ENCODE measurements around the gene MSI1.
"Not testable (repeated sequence)": the region's sequence is repeated elsewhere in the genome, so short reads cannot be mapped to it uniquely, and the experiment has no call there.

The MSI1 gene

DNA sequence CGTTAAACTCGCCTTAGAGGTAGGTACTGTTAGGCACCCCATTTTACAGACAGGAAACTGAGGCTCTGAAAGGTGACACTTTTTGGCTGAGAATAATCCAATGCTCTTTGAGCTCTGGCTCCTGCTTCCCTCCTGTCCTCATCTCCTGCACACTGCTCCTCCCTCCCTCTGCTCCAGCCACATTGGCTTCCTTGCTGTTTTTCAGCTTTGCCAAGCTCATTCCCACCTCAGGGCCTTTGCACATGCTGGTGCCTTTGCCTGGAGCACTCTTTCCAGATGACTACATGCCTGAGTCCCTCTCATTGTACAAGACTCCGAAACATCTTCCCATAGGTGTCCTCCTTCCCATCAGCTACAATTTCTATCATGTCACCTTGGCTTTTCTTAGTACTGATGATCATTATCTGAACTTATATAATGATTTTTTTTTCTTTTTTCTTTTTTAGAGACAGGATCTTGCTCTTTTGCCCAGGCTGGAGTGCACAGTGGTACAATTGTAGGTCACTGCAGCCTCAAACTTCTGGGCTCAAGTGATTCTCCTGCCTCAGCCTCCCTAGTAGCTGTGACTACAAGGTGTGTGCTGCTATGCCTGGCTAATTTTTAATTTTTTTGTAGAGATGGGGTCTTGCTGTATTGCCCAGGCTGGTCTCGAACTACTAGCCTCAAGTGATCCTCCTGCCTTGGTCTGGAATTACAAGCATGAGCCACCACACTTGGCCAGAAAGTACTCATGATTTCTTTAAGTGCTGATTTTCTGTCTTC lies 15.2 kb downstream of the MSI1 start:
- DNase-seq (ENCODE audit: low spot score) = no peak

DNA sequence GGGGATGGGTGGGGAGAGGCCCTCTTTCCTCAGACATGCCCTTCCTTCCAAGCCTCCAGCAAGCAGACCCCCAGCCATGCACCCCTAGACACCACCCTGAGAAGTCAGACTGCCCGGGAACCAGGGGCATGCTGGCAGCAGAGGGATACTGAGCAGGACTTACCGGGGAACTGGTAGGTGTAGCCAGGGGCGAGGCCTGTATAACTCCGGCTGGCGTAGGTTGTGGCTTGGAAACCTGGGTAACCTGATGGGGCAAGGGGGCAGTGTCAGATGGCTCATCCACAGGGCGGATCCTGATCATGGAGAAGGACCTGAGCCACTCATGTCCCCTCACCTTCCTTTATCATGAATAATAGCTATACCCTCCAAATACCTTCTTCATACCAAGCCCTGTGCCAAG lies 15.8 kb downstream of the MSI1 start:
- DNase-seq (ENCODE audit: low spot score) = no peak

DNA sequence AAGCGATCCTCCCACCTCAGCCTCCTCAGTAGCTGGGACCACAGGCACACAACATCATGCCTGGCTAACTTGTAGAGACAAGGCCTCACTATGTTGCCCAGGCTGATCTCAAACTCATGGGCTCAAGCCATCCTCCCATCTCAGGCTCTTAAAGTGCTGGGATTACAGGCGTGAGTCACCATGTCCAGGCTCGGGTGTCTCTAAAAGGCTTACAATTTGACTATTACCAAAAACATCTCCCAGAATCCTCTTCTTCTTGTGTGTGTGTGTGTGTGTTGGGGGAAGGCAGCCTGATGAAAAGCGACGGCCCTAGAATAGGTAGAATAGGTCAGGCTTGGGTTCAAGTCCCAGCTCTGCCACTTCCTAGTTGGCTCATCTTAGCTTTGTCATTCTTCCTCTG lies 16.8 kb downstream of the MSI1 start:
- no peak for DNase-seq (ENCODE audit: low spot score)

DNA sequence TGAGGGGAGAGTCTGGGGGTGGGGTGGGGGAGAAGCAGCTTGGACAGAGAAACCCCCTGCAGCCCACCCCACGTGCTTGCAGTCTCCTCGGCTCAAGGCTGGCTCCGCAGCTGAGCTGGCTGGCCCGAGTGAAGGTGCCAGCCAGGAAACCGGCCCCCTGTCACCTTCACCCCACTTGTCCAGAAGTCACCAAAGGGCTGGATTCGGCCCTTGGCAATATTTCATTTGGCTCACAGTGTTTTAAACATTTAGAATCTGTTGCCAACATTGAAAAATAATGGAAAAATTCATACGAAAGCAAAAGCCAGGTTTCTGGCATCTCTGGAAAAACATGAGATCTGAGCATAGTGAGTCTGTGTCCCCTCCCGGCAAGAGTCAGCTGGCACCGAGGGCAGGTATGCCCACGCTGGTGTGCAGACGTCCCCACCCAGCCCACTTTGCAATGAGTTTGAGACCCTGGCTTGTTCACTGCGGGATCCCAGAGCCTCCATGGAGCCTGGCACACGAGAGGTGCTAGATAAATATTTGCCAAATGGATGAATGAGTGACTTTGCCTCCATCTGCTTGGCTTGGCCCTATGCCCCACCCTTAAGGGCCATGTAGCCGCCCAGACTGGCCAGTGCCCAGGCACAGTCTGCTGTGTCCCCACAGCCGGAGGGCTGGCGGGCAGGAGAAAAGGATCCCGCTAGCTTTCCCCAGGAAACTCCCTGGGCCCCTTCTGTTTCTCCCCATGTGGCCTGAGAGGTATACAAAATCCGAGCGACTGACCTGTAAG lies 18.2 kb downstream of the MSI1 start:
- no peak for DNase-seq (ENCODE audit: low spot score)

- no peak for DNase-seq (ENCODE audit: low spot score)
Observed at GRCh38 chr12:120347766-120348165, 21.2 kb downstream of the MSI1 start.

GRCh38 chr12:120346681-120347080 lies 22.3 kb downstream of the MSI1 start:
- no peak for DNase-seq (ENCODE audit: low spot score)

DNA sequence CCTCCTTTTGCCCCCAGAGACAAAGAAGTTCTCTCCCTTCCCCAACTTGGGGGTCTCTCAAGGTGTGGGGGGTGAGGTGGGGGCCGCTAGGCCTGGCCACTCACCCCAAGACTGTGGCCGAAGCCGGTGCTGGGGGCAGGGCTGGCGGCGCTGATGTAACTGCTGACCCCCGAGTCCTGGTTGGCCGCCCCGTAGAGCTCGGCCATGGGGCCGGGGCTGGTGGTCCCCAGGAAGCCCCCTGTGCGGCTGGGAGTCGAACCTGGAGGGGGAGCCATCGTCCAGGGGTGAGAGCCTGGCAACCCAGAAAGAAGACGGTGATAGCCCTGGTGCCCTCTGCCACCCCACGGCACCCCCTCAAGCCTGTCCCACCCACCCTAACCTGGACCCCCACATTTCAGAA lies 22.9 kb downstream of the MSI1 start:
- DNase-seq (ENCODE audit: low spot score) = no peak

- DNase-seq (ENCODE audit: low spot score) = no peak
Observed at GRCh38 chr12:120343692-120344091, 25.3 kb downstream of the MSI1 start.

DNA sequence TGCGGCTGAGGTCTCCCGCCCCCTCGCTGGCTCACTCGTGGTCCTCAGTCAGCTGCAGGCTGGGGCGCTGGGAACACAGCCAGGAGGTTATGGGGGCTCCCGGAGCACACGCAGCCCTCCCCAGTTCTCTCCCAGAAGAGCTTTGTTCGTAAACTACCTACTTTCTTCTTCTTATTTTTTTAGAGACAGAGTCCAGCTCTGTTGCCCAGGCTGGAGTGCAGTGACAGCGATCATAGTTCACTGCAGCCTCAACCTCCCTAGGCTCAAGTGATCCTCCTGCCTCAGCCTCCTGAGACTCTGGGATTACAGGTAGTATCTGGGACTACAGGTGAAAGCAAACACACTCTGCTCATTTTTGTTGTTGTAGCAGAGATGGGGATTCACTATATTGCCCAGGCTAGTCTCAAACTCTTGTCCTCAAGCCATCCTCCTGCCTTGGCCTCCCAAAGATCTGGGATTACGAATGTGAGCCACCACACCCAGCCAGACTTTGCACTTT lies 25.9 kb downstream of the MSI1 start:
- DNase-seq (ENCODE audit: low spot score) = no peak

DNA sequence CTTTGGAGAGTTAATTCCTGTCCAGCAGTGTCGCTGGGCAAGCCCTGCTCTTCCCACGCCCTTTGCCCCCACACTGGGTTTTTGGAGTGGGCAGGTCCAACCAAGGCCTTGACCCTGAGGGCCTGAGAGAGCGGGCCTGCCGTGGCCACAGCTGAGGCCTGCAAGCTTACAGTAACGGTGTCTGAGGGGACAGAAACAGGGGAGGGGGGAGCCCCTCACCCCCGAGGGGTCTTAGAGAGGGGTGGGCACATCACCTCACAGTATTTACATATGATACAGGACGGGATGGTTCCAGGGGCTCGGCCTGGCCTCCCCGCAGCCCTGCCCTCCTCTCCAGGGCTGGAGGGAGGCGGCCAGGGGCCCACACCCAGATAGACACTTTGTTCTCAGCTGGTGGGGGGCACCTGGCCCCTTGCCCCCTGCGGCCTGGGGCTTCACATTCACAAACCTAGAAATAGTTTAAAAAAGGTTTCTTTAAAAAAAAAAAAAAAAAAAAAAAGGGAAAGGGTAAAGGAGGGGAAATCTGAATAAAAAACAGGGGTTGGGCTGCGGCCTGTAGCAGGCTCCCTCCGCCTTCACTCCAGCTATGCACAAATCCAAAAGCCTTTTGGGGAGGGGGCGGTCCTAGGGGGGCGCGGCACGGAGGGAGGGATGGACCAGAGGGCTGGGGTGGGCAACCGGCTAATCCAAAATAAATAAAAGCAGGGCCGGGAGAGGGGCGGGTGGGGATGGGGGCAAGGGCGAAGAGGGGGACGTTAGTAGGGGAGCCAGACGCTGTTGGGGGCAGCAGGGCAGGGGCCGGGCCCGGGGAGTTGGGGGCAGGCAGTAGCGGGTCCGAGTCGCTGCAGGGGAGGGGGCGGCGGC lies 26.6 kb downstream of the MSI1 start:
- no peak for DNase-seq (ENCODE audit: low spot score)

GRCh38 chr12:120339256-120339655 lies 29.7 kb downstream of the MSI1 start:
- DNase-seq (ENCODE audit: low spot score) = no peak

DNA sequence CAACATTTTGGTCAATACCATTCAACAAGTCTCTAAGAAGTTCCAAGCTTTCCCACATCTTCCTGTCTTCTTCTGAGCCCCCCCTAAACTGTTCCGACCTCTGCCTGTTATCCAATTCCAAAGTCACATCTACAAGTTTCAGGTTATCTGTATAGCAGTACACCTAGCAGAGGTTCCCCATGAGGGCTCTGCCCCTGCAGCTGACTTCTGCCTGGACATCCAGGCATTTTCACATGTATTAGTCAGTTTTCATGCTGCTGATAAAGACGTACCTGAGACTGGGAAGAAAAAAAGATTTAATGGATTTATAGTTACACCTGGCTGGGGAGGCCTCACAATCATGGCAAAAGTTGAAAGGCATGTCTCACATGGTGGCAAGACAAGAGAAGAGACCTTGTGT lies 31.2 kb downstream of the MSI1 start:
- DNase-seq (ENCODE audit: low spot score) = no peak

DNA sequence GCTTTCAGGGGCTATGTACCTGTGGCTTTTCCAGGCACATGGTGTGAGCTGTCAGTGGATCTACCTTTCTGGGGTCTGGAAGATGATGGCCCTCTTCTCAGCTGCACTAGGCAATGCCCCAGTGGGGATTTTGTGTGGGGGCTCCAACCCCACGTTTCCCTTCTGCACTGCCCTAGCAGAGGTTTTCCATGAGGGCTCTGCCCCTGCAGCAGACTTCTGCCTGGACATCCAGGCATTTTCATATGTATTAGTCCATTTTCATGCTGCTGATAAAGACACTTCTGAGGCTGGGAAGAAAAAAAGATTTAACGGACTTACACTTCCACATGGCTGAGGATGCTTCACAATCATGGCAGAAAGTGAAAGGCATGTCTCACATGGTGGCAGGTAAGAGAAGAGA lies 32.6 kb downstream of the MSI1 start:
- not testable (repeated sequence) for DNase-seq (ENCODE audit: low spot score)

- DNase-seq (ENCODE audit: low spot score) = peak; percentile 5
Observed at GRCh38 chr12:120335447-120335846, 33.5 kb downstream of the MSI1 start.

DNA sequence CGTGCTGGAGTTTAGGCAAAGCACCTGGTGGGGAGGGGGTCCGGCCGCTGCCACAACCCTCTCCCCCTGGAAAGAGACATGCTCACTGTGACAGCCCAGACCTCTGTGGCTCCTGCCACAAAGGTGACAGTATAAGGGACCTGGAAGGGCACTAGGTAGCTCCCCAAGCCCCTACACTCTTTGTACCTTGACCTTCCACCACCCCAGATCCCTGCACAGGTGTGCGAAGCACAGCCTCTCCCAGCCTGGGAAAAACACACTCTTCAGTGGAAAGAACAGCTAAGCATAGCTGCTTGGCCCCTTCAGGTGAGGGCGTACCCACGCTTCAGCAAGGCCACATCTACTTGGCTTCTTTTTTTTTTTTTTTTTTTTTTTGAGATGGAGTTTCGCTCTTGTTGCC lies 36.4 kb downstream of the MSI1 start:
- no peak for DNase-seq (ENCODE audit: low spot score)

- DNase-seq (ENCODE audit: low spot score) = no peak
Observed at GRCh38 chr12:120332041-120332440, 36.9 kb downstream of the MSI1 start.

GRCh38 chr12:120331390-120331789 lies 37.6 kb downstream of the MSI1 start:
- no peak for DNase-seq (ENCODE audit: low spot score)

GRCh38 chr12:120328228-120328627 lies 40.7 kb downstream of the MSI1 start:
- DNase-seq (ENCODE audit: low spot score) = no peak

GRCh38 chr12:120327593-120327992 lies 41.4 kb downstream of the MSI1 start, which contains the start of gene PLA2G1B:
PLA2G1B (minus strand) TSS chr12:120327779; CDS start chr12:120327753, 26 bp downstream.
- DNase-seq (ENCODE audit: low spot score) = no peak

DNA sequence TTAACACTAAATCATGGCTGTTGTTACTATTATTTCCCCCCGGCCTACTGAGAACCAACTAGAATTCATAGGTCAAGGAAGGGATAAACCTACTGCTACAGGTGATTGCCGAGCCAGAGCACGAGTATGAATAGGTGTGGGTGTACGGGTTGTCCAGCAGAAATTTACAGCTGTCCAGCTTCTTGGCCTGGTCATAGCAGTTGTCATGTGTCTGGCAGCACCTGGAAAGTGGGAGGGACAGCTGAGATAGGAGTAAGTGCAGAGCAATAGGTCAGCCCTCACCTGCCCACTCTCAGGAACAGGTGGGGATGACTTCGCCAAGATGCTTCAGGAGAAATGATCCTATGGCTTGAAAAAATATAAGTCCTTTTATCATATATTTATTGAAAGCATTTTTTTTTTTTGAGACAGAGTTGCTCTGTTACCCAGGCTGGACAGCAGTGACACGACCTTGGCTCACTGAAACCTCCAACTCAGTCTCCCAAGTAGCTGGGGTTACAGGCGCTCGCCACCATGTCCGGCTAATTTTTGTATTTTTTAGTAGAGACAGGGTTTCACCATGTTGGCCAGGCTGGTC lies 44.0 kb downstream of the MSI1 start:
- no peak for DNase-seq (ENCODE audit: low spot score)

GRCh38 chr12:120323772-120324171 lies 45.2 kb downstream of the MSI1 start:
- no peak for DNase-seq (ENCODE audit: low spot score)

Data from CD4-positive, alpha-beta T cell treated with Interleukin-2 at 100 ng/mL for 4 hours (primary cell).